Measurements from ENCODE around the gene B4GALT5.
A peak's percentile ranks its signal among the peaks of the same experiment; 100 is the strongest.

The B4GALT5 gene

DNA sequence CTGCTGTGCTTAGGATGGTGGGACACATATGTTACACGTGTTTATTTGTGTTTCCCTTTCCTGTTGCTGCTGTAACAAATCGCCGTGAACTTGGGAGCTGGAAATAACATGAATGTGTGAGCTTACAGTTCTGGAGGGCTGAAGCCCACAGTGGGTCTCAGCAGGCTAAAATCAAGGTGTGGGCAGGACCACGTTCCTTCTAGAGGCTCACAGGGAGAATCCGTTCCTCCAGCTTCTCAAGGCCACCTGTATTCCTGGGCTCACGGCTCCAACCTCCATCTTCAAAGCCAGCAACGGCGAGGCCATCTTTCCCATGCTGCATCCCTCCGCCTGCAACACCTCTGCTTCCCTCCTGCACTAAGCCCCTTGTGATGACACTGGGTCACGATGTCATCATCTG is 118.3 kb downstream of the B4GALT5 start:
- H3K9ac ChIP-seq, result peak overlapping the region in 10 of 11 experiments; percentile 41 to 86 (median 74); a peak in 17 of 22 replicates
- peaks cover 33 to 84% (median 77%) of the 10 kb centered on the region in 10 experiments for H3K4me1 ChIP-seq
- H3K4me3 ChIP-seq, result peak overlapping the region in 1 of 10 experiments; percentile 18; a peak in 1 of 20 replicates
- peaks cover 0 to 7% (median 4%) of the 10 kb centered on the region in 11 experiments; a peak in 9 of 22 replicates for H3K9me3 ChIP-seq (replicated peaks in 1 of 11)
- H4K20me1 ChIP-seq, result no peaks in the 10 kb centered on the region
- H3K36me3 ChIP-seq, result no peaks in the 10 kb centered on the region
- H3K4me2 ChIP-seq, result peak overlapping the region; percentile 72 to 88 (median 81)
- peak overlapping the region in 9 of 11 experiments; percentile 81 to 97 (median 90); a peak in 18 of 22 replicates for H3K27ac ChIP-seq
- H3K27me3 ChIP-seq, result no peaks in the 10 kb centered on the region
- TF ChIP-seq Cebpa-rat (IDR thresholded peaks at IDR 0.05), result no peak

DNA sequence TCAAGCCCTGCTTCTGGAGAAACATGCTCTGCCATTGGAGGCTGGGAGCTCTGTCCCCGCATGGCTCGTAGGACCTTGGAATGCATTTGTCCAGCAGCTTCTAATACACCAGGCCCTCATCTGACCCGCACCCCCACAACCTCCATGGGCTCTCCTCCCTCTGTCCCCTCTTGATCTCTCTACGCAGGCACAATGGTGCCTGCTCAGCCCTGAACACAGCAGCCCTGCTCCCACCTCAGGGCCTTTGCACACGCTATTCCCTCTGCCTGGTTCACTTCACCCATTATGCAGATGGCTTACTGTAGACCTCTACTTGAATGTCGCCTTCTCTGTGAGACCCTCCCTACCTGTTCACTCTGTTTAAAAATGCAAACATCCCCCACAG is 118.8 kb downstream of the B4GALT5 start:
- Histone ChIP-seq H3K4me1 (peaks cover 33 to 84% (median 80%) of the 10 kb centered on the region in 10 experiments), H3K9ac (peak overlapping the region in 9 of 11 experiments; percentile 50 to 86 (median 74); a peak in 17 of 22 replicates), H4K20me1 (no peaks in the 10 kb centered on the region), H3K4me2 (peak overlapping the region; percentile 52 to 88 (median 81)), H3K27ac (peak overlapping the region in 9 of 11 experiments; percentile 81 to 97 (median 90); a peak in 18 of 22 replicates), H3K27me3 (no peaks in the 10 kb centered on the region), H3K9me3 (replicated peaks in 1 of 11) (peaks cover 0 to 11% (median 4%) of the 10 kb centered on the region in 11 experiments; a peak in 11 of 22 replicates), H3K36me3 (no peaks in the 10 kb centered on the region), H3K4me3 (peak overlapping the region in 2 of 10 experiments; percentile 17 to 18; a peak in 1 of 20 replicates)
- no peak for TF ChIP-seq Cebpa-rat (IDR thresholded peaks at IDR 0.05)

DNA sequence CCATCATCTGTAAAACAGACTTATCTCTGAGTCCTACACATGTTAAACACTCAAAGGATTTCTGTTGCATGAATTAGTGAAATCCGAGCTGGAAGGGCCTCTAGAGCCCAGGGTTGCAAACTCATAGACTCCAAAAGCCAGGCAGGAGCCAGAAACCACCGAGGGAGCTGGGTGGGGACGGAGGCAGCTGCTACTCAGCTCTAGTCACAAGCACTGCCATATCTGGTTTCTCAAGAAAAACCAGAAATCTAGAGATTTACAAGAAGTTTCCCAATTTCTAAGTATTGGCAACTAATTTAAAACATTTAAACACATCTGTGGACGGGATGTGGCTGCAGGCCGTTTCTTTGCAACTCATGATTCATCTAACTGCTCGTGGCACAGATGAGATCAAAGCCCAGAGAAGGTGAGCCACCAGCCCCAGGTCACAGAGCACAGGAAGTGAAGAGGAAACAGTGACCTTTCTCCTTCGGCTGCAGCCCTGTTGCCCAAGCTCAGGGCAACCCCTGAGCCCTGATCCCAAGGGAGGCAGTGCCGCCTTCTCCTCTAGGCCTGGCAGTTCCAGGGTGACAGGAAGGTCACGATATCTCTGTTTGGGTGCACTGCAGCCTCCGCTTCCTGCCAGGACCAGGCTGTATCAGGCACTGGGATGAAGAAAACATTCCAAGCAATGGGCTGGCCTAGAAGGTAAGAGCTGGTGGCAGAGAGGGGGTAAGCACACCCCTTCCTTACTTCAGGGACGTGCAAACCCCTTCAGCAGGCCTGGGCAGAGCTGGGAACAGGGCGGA is 119.3 kb downstream of the B4GALT5 start:
- Histone ChIP-seq H3K4me3 (peak overlapping the region in 1 of 10 experiments; percentile 17; a peak in 1 of 20 replicates), H3K9ac (peak overlapping the region in 9 of 11 experiments; percentile 67 to 86 (median 78); a peak in 18 of 22 replicates)
- TF ChIP-seq Cebpa-rat (IDR thresholded peaks at IDR 0.05), result peak in 8 of 11 experiments; percentile 83 to 96 (median 90); a peak in 16 of 22 replicates

DNA sequence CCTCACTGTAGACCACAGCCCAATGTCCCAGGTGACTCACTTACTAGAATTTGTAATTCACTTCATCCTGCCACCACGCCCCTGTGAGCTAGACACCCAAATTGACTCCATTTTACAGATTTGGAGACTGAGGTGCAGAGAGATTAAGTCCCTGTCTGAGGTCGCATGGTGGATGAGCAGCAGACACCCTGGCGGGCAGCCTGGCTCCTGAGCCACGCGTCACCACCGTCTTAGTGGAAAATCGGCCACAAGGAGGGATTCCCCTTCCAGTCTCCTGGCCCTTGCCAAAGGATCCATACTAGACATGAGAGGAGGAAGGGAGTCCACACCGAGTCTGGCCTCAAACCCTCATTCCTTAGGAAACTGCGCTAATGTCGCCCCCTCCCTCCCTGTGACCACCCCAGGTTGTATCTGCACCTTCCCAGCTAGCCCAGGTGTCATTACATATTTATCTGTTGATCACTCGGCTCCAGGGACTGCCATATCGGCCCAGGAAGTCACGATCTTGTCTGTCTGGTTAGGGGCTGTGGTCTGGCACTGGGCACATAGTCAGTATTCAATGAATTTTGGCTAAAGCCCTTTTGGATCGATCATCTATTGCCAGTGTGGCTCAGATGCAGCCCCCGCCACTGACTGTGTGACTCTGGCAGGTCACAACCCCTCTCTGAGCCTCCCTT is 120.1 kb downstream of the B4GALT5 start:
- Histone ChIP-seq H3K27ac (peak overlapping the region in 9 of 11 experiments; percentile 81 to 97 (median 90); a peak in 19 of 22 replicates), H3K4me3 (no peak overlapping the region), H3K36me3 (no peaks in the 10 kb centered on the region; a peak in 1 of 22 replicates), H4K20me1 (no peaks in the 10 kb centered on the region), H3K4me2 (peak overlapping the region; percentile 52 to 88 (median 81); a peak in 21 of 22 replicates), H3K9ac (peak overlapping the region in 10 of 11 experiments; percentile 13 to 86 (median 78); a peak in 18 of 22 replicates), H3K4me1 (peaks cover 33 to 96% (median 93%) of the 10 kb centered on the region in 10 experiments), H3K27me3 (no peaks in the 10 kb centered on the region), H3K9me3 (replicated peaks in 1 of 11) (peaks cover 0 to 14% (median 4%) of the 10 kb centered on the region in 11 experiments; a peak in 13 of 22 replicates)
- no peak for TF ChIP-seq Cebpa-rat (IDR thresholded peaks at IDR 0.05)

More for the DNA sequence above, 119.3 kb downstream of the B4GALT5 start:
- H3K9me3 ChIP-seq (replicated peaks in 1 of 11), result peaks cover 0 to 14% (median 4%) of the 10 kb centered on the region in 11 experiments; a peak in 13 of 22 replicates
- H3K27me3 ChIP-seq, result no peaks in the 10 kb centered on the region
- H3K4me1 ChIP-seq, result peaks cover 33 to 89% (median 86%) of the 10 kb centered on the region in 10 experiments
- H3K36me3 ChIP-seq, result no peaks in the 10 kb centered on the region; a peak in 1 of 22 replicates
- peak overlapping the region; percentile 52 to 88 (median 81) for H3K4me2 ChIP-seq
- no peaks in the 10 kb centered on the region for H4K20me1 ChIP-seq
- H3K27ac ChIP-seq, result peak overlapping the region in 9 of 11 experiments; percentile 81 to 97 (median 90); a peak in 19 of 22 replicates

DNA sequence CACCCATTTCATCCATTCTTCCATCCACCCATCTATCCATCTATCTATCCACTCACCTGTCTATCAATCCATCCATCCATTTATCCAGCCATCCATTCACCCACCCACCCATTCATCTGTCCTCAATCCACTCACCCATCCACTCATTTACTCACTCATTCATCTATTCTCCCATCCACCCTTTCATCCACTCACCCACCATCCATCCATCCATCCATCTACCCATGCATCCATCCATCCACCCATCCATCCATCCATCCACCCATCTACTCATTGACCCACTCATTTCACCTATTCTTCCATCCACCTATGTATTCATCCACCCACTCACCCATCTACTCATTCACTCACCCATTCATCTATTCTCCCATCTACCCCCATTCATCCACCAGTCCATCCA is 121.6 kb downstream of the B4GALT5 start:
- Histone ChIP-seq H4K20me1 (no peaks in the 10 kb centered on the region), H3K27me3 (no peaks in the 10 kb centered on the region), H3K4me2 (peak overlapping the region; percentile 24 to 88 (median 81); a peak in 20 of 22 replicates), H3K9me3 (replicated peaks in 1 of 11) (peaks cover 0 to 9% (median 0%) of the 10 kb centered on the region in 11 experiments; a peak in 5 of 22 replicates), H3K9ac (peak overlapping the region in 3 of 11 experiments; percentile 78 to 86 (median 78); a peak in 6 of 22 replicates), H3K27ac (peak overlapping the region in 9 of 11 experiments; percentile 81 to 97 (median 90); a peak in 15 of 22 replicates), H3K4me3 (no peak overlapping the region), H3K36me3 (no peaks in the 10 kb centered on the region; a peak in 1 of 22 replicates), H3K4me1 (peaks cover 33 to 100% (median 91%) of the 10 kb centered on the region in 10 experiments)
- no peak for TF ChIP-seq Cebpa-rat (IDR thresholded peaks at IDR 0.05)

DNA sequence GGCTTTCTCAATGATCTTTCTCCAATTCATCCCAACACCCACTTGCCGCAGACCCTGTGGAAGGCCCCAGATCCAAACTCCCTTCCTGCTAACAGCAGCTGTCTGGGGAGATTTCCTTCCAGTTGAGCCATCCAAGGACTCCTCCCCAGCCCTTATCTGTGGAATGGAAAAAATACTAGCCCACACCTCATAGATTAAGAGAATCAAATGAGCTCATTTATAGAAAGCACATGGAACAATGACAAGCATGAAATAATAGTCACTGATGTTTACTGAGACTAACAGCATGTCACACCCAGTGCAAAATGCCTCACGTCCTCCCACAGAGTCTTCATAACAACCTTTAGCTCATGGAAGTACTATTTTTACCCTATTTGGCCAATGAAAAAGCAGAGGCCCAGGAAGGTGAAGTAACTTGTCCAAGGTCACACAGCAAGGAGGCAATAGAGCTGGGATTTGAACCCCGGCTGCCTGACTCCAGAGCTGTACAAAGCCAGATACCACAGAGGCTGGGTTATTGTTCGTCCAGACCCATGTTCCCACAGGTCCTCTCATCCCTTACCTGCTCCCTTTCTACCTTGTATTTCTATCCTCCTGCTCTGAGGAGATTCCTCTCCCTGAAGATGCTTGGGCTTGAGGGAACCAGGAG is 122.3 kb downstream of the B4GALT5 start:
- Histone ChIP-seq H3K9me3 (replicated peaks in 1 of 11) (peaks cover 0 to 9% (median 0%) of the 10 kb centered on the region in 11 experiments; a peak in 5 of 22 replicates), H4K20me1 (no peaks in the 10 kb centered on the region), H3K9ac (peak overlapping the region in 7 of 11 experiments; percentile 5 to 51 (median 38); a peak in 8 of 22 replicates), H3K27me3 (no peaks in the 10 kb centered on the region), H3K4me1 (peaks cover 32 to 100% (median 85%) of the 10 kb centered on the region in 10 experiments), H3K4me3 (no peak overlapping the region), H3K36me3 (no peaks in the 10 kb centered on the region; a peak in 1 of 22 replicates), H3K4me2 (peak overlapping the region in 9 of 11 experiments; percentile 40 to 85 (median 78); a peak in 17 of 22 replicates), H3K27ac (peak overlapping the region in 9 of 11 experiments; percentile 38 to 97 (median 90); a peak in 17 of 22 replicates)
- no peak for TF ChIP-seq Cebpa-rat (IDR thresholded peaks at IDR 0.05)

DNA sequence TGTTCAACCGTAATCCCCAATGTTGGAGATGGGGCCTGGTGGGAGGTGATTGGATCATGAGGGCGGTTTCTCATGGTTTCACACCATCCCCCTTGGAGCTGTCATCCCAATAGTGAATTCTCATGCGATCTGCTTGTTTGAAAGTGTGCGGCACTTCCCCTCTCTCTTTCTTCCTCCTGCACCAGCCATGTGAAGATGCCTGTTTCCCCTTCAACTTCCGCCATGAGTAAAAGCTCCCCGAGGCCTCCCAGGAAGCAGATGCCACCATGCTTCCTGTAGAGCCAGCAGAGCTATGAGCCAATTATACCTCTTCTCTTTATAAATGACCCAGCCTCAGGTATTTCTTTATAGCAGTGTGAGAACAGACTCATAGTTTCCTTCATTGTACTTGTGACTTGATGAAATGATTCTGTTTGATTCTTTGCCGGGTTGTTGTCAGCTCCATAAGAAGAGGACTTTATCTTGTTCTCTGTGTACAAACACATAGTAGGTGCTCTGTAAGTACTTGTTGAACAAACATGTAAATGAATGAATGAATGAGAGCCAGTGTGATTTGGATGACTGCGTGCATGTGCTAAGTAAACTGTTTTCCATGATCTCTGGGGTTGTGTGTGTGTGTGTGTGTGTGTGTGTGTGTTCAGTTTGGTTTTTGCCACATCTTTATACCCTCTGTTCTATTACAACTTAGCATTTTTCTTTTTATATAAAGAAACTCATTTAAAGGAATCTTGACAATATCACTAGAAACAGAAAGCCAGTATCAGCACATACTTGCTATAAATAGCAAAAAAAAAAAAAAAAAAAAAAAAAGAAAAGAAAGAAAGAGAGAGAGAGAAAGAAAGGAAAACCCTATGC is 123.3 kb downstream of the B4GALT5 start:
- H4K20me1 ChIP-seq, result no peaks in the 10 kb centered on the region
- TF ChIP-seq Cebpa-rat (IDR thresholded peaks at IDR 0.05), result no peak

More for the DNA sequence above, 123.3 kb downstream of the B4GALT5 start:
- Histone ChIP-seq H3K27me3 (no peaks in the 10 kb centered on the region), H3K4me2 (peak overlapping the region; percentile 1 to 81 (median 58); a peak in 19 of 22 replicates), H3K36me3 (no peaks in the 10 kb centered on the region; a peak in 1 of 22 replicates), H3K9me3 (replicated peaks in 1 of 11) (peaks cover 0 to 9% (median 0%) of the 10 kb centered on the region in 11 experiments; a peak in 5 of 22 replicates), H3K9ac (peak overlapping the region in 8 of 11 experiments; percentile 22 to 65 (median 50); a peak in 11 of 22 replicates), H3K27ac (peak overlapping the region in 9 of 11 experiments; percentile 54 to 97 (median 90); a peak in 18 of 22 replicates), H3K4me3 (no peak overlapping the region), H3K4me1 (peaks cover 32 to 100% (median 85%) of the 10 kb centered on the region in 10 experiments)
